Mucosa of gallbladder (tissue), 1 donor: ENCODE results near the gene PTPRE. TPM values are rescaled to one million over a fixed set of nuclear protein-coding genes. Genes with fewer than 3 reads are reported as not detected.

Experiments used
- DNase-seq: peaks from one replicate; pipeline ENCODE4 v3.0.0-alpha.2; 2020; ENCODE audit warnings: low spot score
- total RNA-seq: library from RNA; stranded (reverse); gene quantifications from one replicate; pipeline ENCODE4 v1.2.1, GENCODE V29; 2021
- donor health status: DM: no; HTN: no; CAD: no.

The PTPRE gene
- total RNA-seq, 1 donor from 2014 or later: 25.1 TPM

DNA sequence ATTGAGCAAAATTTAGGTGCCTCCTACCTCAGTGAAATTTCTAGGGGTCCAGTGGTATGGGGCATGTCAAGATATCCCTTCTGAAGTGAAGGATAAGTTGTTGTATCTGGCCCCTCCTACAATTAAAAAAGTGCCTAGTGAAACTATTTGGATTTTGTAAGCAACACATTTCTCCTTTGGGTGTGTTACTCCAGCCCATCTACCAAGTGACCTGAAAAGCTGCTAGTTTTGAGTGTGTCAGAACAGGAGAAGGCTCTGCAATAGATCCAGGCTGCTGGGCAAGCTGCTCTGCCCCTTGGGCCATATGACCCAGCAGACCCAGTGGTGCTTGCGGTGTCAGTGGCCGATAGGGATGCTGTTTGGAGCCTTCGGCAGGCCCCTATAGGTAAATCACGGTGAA, 46.0 kb downstream of the PTPRE start:
- DNase-seq: no peak

DNA sequence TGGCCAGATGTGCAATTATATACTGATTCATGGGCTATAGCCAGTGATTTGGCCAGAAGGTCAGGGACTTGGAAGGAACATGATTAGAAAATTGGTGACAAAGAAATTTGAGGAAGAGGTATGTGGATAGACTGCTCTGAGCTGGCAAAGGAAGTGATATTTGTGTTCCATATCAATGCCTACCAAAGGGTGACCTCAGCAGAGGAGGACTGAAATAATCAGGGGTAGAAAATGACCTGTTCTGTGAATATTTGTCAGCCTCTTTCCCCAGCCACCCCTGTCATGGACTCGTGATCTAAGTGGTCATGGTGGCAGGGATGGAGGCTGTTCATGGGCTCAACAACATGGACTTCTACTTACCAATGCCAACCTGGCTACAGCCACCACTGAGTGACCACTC, 47.0 kb downstream of the PTPRE start:
- DNase-seq: no peak

DNA sequence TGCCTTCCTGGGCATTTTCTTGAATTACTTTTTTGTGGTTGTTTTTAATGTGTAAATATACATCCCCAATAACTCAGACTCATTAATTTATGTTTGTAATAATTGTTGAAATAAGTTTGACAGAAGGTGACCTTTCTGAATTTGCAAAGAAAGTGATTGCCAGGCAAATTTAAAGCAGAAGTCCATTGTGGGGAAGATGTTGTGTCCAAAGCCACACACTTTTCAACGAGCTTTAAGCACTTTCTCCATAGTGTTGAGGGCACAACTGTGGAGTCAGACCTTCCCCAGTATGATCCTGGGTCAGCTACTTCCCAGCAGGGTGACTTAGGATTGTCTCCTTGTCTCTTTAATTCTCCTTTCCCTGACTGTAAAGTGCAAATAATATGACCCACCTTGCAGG, 52.5 kb downstream of the PTPRE start:
- DNase-seq: no peak

DNA sequence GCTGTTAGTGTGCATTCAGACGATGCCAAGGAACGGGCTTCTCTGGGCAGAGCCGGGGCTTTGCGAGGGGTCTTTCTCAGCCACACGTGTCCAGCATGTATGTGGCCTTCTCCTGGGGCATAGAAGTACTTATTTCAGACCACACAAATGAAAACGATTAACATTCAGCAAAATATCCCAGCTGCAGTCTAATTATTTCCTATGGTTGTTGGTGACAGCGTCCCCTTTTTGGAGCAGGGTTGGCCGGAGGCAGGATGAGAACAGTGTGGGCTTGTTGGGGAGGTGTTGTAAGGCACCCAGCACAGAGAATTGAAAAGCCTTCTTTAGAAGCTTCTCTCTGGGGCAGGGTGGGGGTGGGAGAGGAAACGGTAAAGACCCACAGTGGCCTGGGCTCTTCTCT, 54.2 kb downstream of the PTPRE start:
- no peak for DNase-seq

DNA sequence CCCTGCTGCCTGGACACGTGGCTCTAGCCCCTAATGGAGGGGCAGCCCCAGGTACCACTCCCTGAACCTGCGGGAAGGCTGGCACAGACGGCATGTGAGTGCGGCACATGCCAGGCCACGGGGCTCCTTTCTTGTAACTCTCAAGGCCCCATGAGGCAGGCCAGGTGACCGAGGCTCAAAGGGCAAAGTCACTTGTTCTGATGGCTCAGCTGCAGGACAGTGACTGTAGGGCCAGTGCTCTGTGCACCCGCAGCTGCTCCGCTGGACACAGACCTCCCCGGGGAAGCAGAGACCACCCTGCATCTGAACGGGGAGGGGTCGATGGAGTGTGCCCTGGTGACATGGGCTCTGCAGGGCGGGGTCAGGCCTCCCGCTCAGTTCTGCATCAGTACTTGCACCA, 55.3 kb downstream of the PTPRE start:
- no peak for DNase-seq

DNA sequence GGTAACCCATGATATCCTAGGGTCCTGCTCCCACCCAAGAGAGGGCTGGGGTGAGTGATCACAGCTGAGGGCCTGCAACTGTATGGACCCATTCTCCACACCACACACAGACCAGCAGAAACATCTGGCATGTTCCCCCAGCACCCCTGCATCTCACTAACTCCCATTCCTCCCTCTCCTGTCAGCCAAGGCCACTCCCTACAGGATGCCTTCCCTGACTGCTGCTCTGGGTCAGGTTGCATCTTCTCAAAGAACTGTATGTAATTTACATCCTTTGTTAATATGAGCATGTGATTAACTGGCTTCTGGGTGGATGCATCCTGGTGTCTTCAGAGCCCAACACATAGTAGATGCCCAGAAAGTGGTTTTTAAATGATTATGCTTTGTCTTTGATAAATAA, 56.2 kb downstream of the PTPRE start:
- no peak for DNase-seq

DNA sequence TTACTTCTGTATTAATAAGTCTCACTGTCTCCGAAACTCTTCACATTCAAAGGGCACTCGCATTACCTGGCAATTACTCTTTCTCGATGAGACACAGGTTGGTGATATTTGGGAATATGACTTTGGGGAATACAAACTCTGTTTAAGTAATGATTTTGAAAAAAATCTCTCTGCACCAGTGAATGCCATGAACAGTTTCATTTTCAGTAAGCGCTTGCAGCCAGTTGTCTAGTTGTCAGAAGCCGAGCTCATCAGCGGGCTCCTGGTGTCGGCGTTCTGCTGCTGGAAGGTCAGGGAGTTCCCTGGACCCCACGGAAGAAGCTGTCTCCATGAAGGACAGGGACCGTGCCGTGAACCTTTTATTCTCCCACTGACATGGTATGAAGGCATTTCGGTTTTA, 57.7 kb downstream of the PTPRE start:
- DNase-seq: no peak

DNA sequence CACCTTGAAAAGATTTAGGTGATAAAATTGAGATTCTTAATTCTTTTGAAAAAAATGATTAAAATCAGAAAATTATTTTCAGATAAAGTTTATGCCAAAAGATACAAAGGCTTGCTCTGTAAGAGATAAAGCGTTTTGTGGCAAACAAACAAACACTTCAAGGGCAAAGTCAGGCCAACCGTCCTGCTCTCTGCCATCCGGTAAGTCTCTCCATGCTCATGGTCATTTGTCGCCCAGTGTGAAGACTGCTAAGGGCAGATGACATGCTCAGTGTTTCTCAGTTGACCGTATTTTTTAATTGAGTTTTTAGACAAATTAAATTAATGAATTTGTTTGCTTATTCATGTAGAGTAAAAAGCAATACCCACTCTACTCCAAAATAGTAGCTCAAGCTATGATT, 60.0 kb downstream of the PTPRE start:
- no peak for DNase-seq

DNA sequence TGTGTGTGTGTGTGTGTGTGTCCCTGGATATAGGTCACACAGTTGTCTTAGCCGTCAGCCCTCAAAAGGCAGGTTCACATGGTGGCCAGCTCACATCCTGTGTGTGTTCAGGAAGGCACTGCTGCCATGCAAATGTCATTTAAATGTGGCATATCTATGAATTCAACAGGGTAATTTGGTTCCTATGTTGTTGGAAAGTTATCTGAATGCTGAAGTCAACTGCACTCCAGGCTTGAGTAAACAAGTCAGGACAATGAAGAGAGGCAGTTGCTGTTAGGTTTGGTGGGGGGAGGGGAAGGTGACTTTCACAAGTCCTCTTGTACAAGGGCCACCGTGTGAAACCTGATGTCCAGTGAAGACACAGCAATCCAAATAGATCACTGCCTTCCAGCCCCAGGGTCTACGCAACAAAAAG, 61.1 kb downstream of the PTPRE start:
- DNase-seq: no peak

DNA sequence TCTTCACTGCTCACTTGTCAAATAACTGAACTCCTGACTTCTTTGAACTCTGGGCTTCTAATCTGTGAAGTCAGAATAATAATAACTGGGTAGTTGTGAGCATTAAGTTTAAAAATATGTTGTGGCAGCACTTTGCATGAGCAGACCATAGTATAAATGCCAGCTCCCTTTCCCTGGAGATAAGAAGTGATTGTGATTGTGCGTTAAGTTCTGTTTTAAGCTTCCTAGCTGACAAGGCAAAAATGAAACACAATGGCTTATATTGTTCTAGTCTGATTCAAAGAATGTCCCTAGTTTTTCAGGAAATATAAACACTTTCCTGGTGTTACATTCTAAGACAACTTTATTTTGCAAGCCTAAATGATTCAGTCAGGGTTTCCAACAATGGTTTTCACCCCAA, 61.8 kb downstream of the PTPRE start:
- DNase-seq: no peak

DNA sequence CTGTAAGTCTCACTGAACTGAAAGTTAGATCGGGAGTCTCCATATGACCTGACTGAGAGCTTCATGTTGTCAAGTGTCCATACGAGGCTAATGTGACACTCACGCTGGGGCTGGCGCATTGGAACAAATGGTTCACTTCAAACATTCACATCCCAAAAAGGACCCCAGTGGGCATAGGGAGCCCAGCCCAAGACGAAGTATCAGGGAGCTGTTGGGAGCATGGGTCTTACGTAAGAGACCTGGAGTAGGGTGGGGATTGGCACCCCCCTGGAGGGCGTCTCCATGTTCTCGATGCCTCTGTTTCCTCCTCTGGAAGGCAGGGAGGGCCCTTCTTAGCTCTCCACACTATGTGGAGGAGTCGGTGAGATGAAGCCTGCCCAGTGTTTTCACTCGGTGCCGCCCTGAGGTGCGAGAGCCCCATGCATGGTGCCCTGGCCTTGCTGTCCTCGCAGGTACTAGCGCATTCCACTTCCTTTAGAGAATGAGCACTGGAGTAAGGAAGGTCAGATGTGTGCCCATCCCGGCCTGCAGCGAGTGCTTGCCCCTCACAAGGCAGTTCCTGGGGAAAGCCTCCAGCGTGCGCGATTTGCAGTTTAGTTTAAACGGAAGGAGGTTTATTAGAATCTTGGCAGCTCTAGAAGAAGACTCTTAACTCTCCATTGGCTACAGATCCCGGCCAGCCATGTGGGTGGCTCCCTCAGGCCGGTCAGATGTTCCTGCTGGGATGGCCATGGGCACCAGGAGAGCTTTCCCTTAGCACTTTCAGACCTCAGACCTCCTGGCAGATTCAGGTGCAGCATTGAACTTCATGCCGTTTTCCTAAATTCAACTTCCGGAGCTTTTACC, 64.4 kb downstream of the PTPRE start:
- no peak for DNase-seq

DNA sequence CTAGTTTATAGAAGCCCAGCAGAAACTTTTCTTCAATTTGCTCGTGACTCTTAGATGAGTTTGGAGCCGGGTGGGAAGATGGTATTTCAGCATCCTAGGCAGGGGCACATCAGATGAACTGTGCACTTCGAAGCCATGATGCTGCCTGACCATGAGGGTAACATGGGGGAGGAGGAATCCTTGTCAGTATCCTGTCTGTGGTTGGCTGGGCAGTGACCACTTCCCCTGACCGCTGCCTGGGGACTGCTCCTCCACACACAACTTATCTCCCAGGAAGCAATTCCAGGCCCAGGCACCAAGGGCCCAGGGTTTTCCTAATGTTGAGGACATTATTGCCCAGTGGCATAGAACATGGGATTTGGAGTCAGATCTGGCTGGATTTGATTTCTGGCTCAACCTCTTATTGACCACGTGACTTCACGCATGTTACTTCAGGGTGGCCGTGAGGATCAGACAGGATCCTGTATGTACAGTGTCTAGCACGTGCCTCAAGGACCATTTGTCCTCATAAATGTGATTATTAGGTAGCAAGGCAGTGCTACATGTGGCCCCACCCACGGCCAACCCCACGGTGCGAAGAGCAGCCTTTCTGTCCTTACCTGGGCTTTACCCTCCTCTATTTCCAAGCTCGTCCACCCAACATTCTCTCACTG, 65.2 kb downstream of the PTPRE start:
- DNase-seq: no peak

DNA sequence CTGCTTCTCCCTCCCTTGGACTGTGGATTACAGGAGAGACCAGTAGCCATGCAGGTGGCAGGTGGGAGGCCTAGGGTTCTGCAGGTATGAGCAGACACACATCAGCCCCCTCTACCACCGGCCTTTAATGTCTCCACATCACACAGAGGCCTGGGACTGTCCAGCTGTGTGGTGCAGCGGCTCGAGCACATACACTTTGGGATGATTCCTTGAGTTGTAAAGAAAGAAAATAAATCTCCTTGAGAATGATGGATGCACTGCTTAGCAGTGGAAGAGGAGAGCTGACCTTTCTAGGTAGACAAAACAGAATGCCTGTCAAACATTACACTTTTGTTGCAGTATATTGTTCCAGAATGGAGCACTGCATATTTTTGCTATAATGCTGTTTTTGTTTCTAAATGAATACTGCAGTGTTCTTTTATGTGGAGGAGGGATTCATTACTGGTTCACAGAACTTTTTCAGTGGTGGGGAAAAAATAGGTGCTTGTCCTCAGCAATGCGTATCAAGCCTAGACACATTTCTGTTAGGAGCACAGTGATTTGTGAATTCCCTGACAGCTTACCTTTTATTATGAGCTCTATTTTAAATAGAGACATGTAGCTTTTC, 66.0 kb downstream of the PTPRE start:
- no peak for DNase-seq

DNA sequence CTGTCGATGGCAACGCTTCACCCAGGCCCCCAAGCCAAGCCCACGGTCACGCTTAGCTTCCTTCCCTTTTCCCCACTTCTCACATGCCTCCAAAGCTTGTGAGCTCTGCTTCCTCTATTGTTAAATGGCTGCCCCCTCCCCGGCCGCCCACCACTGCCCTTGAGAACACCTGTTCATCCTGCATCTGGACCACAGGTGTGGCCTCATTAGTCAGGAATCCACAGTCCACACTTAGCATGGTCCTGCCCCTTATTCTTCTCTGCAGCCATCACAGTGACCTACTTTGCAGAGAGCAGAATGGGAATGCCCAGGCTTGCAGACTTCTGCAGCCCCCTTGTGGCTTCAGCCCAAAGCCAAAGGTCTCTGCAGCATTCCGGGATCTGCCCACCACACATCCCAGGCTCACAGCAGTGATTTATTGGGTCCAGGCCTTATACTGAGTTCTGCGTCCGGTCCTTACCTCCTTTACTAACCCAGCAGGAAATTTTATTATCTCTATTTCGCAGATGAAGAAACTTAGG, 66.9 kb downstream of the PTPRE start:
- DNase-seq: no peak

DNA sequence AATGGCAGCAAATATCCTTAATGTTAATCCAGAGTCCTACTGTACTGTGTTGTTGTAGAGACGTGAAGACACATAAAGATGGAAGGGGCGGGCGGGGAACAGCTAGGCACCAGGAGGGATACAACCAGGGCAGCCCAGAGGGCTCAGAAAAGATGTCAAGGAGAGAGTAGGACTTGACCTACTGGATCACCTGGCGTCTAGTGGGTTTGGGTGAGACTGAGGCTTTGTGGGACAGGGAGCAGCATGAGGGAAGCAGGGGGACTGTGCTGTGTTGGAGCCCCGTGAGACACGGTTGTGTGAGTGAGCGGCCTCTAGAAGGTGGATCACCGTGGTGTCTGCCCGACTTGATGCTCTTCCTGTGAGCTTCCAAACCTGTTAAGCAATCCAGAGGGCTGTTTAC, 68.0 kb downstream of the PTPRE start:
- DNase-seq: no peak

DNA sequence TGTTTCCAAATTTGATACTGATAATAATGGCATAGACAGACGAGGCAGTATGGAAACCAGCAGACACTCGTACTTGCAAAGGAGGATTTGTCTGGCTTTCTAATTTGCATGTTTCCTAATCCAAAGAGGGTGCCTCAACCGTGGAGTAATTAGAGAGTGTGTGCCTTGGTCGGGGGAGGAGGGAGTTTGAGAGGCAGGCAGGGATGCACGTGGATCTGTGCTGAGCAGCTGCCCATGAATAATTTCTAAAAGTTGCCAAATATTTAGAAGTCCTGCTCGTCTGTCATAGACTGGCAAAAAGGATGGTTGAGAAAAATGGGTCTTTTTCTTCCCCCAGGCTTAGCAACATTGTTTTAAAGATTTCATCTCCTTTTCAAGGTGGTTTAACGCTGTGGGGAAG, 69.4 kb downstream of the PTPRE start:
- no peak for DNase-seq

DNA sequence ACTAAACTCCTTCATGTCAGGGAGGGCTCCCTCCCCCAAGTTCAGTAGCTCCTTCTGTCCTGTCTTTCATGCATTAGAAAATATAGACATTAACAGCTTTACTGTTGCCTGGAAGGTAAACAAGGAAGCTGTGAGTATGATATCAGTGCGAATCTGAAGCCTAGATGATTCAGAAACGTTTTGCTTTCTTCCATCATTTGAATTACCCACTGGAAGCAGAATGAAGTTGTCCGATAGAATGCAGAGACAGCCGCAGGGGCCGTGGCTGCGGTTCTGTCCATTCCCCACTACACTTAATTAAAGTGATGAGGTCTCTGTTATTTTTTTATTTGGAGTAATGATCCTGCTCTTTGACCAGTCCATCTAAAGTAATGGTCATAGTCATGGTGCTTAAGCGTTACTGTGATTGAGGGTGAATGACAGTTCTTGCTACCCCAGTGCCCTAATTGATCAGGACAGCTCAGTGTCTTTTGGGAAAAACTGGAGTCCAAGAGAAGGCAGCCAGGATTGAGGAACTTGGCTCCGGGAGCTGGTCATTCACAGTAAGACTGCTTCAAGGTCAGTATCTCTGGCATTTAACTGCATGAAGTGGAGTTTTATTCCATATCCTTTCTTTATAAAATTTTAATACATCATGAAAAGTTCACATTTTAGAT, 69.9 kb downstream of the PTPRE start:
- no peak for DNase-seq

DNA sequence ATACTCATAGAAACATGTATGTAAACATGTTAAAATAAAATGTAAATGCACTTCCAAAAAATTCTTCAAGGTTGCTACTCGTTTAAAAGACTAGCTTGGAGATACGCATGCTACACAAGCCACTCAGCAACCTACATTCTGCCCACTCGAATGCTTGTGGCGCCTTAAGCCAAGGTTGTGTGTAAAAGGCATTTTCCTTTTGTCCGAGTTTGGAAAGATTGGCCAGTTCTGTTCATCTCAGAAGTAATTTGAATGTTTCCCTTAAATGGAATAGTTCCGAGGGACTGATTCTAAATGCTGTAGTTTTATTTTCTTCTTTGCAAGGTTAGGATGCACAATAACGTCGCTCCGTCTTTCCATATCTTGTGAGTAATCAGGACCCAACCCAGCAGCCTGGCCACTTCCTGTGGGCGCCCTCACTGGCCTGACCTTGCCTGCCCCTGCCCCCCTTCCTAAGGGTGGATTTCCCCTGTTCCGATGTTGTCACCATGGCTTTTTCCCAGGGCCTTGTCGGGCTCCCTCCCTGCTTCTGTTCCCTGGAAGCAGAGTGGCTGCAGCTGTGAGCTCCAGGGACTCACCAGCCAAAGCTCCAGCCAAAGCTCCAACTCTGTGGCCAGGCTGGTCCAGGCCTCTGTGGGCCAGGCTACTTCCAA, 70.6 kb downstream of the PTPRE start:
- peak; percentile 44 for DNase-seq

DNA sequence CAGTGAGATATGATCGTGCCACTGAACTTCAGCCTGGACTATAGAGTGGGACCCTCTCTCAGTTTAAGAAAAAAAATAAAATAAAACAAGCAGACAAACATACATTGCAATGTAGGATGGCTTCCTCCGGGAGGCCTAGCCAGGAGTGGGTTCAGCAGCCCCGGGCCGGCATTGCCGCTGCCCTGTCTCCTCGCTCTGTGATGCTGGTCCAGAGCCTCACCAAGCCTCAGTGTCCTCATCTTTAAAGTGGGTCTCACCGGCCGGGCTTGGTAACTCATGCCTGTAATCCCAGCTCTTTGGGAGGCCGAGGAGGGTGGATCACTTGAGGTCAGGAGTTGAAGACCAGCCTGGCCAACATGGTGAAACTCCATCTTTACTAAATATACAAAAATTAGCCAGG, 71.6 kb downstream of the PTPRE start:
- DNase-seq: no peak

DNA sequence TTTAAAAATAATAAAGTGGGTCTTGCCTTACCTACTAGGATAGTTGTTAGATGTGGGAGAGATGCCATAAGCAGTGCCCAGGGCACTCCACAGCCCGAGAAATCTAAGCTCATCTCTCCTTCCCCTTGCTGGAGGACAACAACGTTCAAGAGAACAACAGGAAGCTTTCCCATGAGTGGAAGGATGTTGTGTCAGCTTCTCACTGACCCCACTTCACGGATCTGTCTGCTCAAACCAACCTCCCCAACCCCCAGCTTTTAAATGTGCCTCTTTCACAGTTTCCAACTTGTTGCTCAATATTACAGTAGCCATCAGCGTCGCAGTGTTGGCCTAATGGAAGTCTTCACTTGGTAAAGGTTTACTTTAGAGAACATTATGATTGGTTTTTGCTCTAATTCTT, 72.1 kb downstream of the PTPRE start:
- no peak for DNase-seq

DNA sequence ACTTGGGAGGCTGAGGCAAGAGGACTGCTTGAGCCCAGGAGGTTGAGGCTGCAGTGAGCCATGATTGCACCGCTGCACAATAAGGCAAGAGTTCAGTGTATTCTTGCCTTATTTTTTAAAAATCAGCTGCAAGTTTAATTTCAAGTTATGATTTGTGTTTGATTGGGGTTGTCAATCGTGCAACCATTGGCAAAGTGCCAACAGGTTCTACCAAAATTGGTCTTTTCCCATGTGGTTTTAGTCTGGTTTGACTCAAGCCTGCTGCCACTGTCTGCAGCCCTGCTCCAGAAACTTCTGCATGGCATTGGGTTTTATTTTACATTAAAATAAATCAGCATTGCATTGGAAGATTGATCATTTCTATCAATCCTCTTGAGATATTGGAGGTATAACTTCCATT, 72.7 kb downstream of the PTPRE start:
- no peak for DNase-seq

DNA sequence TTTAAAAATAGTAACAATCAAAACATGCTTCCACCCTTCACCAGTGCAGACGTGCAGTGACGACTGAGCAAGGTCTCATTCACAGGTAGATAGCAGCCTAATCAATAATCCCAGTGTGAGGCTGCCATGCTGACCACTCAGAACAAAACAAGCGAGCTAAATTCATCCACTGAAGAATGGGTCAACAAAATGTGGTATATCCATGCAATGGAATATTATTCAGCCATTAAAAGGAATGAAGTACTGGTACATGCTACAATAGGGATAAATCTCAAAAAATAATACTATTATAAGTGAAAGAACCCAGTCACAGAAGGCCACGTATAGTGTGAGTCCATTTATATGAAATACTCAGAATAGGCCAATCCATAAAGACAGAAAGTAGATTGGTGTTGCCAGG, 74.0 kb downstream of the PTPRE start:
- DNase-seq: no peak
